Spleen (tissue), 11 donors: ENCODE results near the gene DOK5. TPM values are rescaled to one million over a fixed set of nuclear protein-coding genes. Genes with fewer than 3 reads are reported as not detected.

Experiments used
- DNase-seq: peaks from one replicate; pipeline ENCODE4 v3.0.0-alpha.2; 2020
- H3K27ac ChIP-seq, 8 donors: fragments of 200-600 bp; sonication (generic) in 7 of 8; 1 replicate in 4 of 8; 2 replicates in 4 of 8; pipeline versions ENCODE4 v1.5.0 to v1.8.0; 2016 to 2021; ENCODE audit warnings: inconsistent platforms in 4 of 8, mild to moderate bottlenecking in 4 of 8, moderate library complexity in 1 of 8
- H3K27me3 ChIP-seq, 7 donors: fragments of 200-600 bp; sonication (generic) in 6 of 7; replicated peaks in 1 of 7; 1 replicate in 4 of 7; 2 replicates in 3 of 7; pipeline versions ENCODE4 v1.5.0 to v1.8.0; 2016 to 2021; ENCODE audit warnings: inconsistent platforms in 3 of 7, mild to moderate bottlenecking in 1 of 7
- H3K36me3 ChIP-seq, 6 donors: fragments of 200-600 bp; sonication (generic) in 5 of 6; 1 replicate in 4 of 6; 2 replicates in 2 of 6; pipeline versions ENCODE4 v1.5.0 to v1.8.0; 2016 to 2021; ENCODE audit warnings: inconsistent platforms in 2 of 6
- H3K4me1 ChIP-seq, 6 donors: fragments of 200-600 bp; sonication (generic) in 5 of 6; 1 replicate in 3 of 6; 2 replicates in 3 of 6; pipeline versions ENCODE4 v1.5.0 to v1.8.0; 2016 to 2021; ENCODE audit warnings: inconsistent platforms in 3 of 6
- H3K4me3 ChIP-seq, 8 donors: fragments of 200-600 bp; sonication (generic) in 7 of 8; 1 replicate in 4 of 8; 2 replicates in 4 of 8; pipeline versions ENCODE4 v1.5.0 to v1.8.0; 2016 to 2021; ENCODE audit warnings: inconsistent platforms in 4 of 8, mild to moderate bottlenecking in 4 of 8, moderate library complexity in 2 of 8
- H3K9me3 ChIP-seq, 8 donors: fragments of 200-600 bp; sonication (generic) in 7 of 8; 1 replicate in 4 of 8; 2 replicates in 4 of 8; pipeline versions ENCODE4 v1.5.0 to v1.8.0; 2016 to 2021; ENCODE audit warnings: inconsistent platforms in 4 of 8
- POLR2A ChIP-seq, 3 donors: fragments of 450-650 bp; IDR thresholded peaks; one replicate each; pipeline ENCODE4 v1.5.1; 2017; ENCODE audit warnings: antibody characterized with exemption in 3 of 3, mild to moderate bottlenecking in 1 of 3
- POLR2AphosphoS5 ChIP-seq, 3 donors: sonication (generic); formaldehyde crosslinking; IDR thresholded peaks; one replicate each; pipeline ENCODE4 v1.5.1; 2017; ENCODE audit warnings: antibody characterized with exemption in 3 of 3
- WGBS, 5 donors: extraction: QIAGEN DNeasy Blood & Tissue Kit in 3 of 5; methylation state at CpG; one replicate each; pipeline versions ENCODE4 v1.1.5 to v1.1.7; 2013 to 2018; 5-methylcytosine and 5-hydroxymethylcytosine counted together
- intact Hi-C: fragments of 100-400 bp; cut with DNase I; formaldehyde crosslinking; loops from one replicate; pipeline ENCODE4 v1.15.0; 2023; ENCODE audit warnings: low total_unique reads
- polyA plus RNA-seq, 3 donors: library from polyadenylated mRNA; stranded (reverse); fragments of 200-250 nt; gene quantifications; one replicate each; pipeline ENCODE4 v1.2.1, GENCODE V29; 2013
- total RNA-seq, 7 donors: library from RNA; depleted of rRNA in 3 of 7; stranded (reverse); fragments of >200 nt in 3 of 7; fragmentation: NEBNext Ultra II Directional in 4 of 7; extraction: Animal tissue kit (Norgen Biotek cat#: 25700) in 4 of 7; gene quantifications; one replicate each; pipeline versions ENCODE4 v1.1.0 to v1.2.1, GENCODE V29; 2016 to 2021
- TF ChIP-seq, protein P1 (sequence below), 11 experiments: fragments of 200-600 bp in 7 of 11; fragments of 450-650 bp in 4 of 11; sonication (generic) in 4 of 11; IDR thresholded peaks in 8 of 11; conservative IDR thresholded peaks in 3 of 11; 1 replicate in 7 of 11; 2 replicates in 4 of 11; pipeline versions ENCODE4 v1.4.0 to v1.8.0; 2016 to 2021; ENCODE audit warnings: antibody characterized with exemption in 11 of 11, inconsistent platforms in 4 of 11, mild to moderate bottlenecking in 1 of 11
- donor health status: healthy with polysubstance abuse.
- donor health status: DM: no; HTN: no; CAD: no; lungs with moderate emphysema.
- donor health status: DM: no; HTN: no; CAD: no.
- donor health status: Bipolar disorder and iron deficiency.
- donor health status: healthy.
- donor health status: DM: no; HTN: no; CAD: no.
- donor health status: DM: yes; HTN: yes; CAD: no.

DOK5 gene
- total and polyA plus RNA-seq, 10 donors, result 0.17 to 0.73 (median 0.53) TPM; not detected in 3

DNA sequence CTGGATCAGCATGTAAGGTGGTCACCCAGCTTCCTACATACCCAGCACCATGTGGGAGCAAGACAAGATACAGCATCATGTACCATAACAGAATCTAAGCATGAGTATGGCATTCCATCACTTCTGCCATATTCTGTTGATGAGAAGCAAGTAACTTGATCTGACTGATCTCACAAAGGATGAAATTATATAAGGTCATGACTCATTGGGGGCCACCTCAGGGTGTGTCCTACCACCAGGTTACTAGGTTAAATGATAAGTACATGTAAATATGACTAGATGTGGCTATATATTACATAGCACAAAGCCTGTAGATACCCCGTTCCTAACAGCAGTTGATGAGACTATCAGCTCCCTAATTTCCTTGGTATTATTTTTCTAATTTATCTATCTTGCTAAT lies 213.1 kb downstream of the DOK5 start:
- no peaks in the 10 kb centered on the region for H3K4me1 ChIP-seq
- intact Hi-C loops, result no loop called here
- H3K27ac ChIP-seq, result no peak overlapping the region
- H3K27me3 ChIP-seq, result peaks cover 0 to 15% (median 0%) of the 10 kb centered on the region in 7 donors
- TF ChIP-seq POLR2AphosphoS5 (IDR thresholded peaks at IDR 0.05) (no peak), POLR2A (IDR thresholded peaks at IDR 0.05) (no peak)
- H3K36me3 ChIP-seq, result no peaks in the 10 kb centered on the region
- H3K4me3 ChIP-seq, result no peak overlapping the region
- 68 to 90% (median 80%) methylated on average over 1 of the region's 1 CpG for WGBS, 5 donors
- DNase-seq, result no peak
- H3K9me3 ChIP-seq, result no peaks in the 10 kb centered on the region

DNA sequence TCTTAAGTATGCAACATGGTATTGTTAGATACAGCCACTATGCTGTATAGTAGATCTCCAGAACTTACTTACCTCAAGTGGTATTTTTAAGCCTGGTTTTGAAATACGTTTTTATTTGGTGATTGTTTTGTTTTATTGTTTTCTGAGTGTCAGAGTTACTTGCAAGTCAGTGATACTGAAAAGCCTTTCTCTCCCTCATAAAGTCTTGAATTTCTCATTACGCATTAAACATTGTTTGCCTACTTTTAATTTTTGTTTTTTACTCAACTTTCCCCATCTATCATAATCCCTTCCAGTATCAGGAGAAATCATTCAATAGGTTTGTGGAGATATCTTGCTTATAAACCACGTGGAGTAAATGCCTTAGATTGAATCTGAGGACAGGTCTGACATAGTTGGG lies 214.9 kb downstream of the DOK5 start:
- no peaks in the 10 kb centered on the region for H3K4me1 ChIP-seq
- no peak overlapping the region for H3K4me3 ChIP-seq
- intact Hi-C loops, result no loop called here
- H3K27me3 ChIP-seq, result peaks cover 0 to 6% (median 0%) of the 10 kb centered on the region in 7 donors
- no peaks in the 10 kb centered on the region for H3K36me3 ChIP-seq
- no peak overlapping the region for H3K27ac ChIP-seq
- TF ChIP-seq POLR2AphosphoS5 (IDR thresholded peaks at IDR 0.05), result no peak
- TF ChIP-seq POLR2A (IDR thresholded peaks at IDR 0.05), result no peak
- TF ChIP-seq, protein P1, sequence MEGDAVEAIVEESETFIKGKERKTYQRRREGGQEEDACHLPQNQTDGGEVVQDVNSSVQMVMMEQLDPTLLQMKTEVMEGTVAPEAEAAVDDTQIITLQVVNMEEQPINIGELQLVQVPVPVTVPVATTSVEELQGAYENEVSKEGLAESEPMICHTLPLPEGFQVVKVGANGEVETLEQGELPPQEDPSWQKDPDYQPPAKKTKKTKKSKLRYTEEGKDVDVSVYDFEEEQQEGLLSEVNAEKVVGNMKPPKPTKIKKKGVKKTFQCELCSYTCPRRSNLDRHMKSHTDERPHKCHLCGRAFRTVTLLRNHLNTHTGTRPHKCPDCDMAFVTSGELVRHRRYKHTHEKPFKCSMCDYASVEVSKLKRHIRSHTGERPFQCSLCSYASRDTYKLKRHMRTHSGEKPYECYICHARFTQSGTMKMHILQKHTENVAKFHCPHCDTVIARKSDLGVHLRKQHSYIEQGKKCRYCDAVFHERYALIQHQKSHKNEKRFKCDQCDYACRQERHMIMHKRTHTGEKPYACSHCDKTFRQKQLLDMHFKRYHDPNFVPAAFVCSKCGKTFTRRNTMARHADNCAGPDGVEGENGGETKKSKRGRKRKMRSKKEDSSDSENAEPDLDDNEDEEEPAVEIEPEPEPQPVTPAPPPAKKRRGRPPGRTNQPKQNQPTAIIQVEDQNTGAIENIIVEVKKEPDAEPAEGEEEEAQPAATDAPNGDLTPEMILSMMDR (IDR thresholded peaks at IDR 0.05 in 8 of 11, conservative IDR thresholded peaks at IDR 0.05 in 3 of 11), result no peak
- no peaks in the 10 kb centered on the region for H3K9me3 ChIP-seq
- WGBS, 5 donors, result 61 to 74% (median 67%) methylated on average over 3 of the region's 3 CpGs
- no peak for DNase-seq

DNA sequence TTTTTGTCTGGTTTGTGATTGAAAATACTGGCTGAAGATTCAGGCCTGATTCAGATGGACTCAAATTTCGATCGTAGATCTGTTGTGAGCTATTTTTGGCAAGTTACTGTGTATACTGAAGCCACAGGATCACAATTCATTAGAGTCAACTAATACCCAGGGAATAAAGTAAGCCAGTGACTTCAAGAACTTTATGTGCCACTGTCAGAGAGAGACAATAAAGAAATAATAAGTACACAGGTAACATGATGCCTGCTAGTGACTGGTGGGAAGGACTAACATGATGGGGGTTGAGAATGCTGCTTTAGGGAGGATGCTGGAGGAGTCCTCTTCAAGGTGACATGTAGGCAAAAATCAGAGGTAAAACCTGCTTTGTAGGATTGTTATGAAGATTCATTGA lies 215.9 kb downstream of the DOK5 start:
- Histone ChIP-seq H3K9me3 (no peaks in the 10 kb centered on the region), H3K27me3 (no peaks in the 10 kb centered on the region), H3K27ac (no peak overlapping the region), H3K36me3 (no peaks in the 10 kb centered on the region), H3K4me3 (no peak overlapping the region), H3K4me1 (no peaks in the 10 kb centered on the region)
- intact Hi-C loops, result no loop called here
- 59 to 83% (median 77%) methylated on average over 2 of the region's 2 CpGs for WGBS, 5 donors
- TF ChIP-seq POLR2AphosphoS5 (IDR thresholded peaks at IDR 0.05) (no peak), POLR2A (IDR thresholded peaks at IDR 0.05) (no peak)
- TF ChIP-seq, protein P1 (IDR thresholded peaks at IDR 0.05 in 8 of 11, conservative IDR thresholded peaks at IDR 0.05 in 3 of 11), result no peak
- DNase-seq, result no peak

DNA sequence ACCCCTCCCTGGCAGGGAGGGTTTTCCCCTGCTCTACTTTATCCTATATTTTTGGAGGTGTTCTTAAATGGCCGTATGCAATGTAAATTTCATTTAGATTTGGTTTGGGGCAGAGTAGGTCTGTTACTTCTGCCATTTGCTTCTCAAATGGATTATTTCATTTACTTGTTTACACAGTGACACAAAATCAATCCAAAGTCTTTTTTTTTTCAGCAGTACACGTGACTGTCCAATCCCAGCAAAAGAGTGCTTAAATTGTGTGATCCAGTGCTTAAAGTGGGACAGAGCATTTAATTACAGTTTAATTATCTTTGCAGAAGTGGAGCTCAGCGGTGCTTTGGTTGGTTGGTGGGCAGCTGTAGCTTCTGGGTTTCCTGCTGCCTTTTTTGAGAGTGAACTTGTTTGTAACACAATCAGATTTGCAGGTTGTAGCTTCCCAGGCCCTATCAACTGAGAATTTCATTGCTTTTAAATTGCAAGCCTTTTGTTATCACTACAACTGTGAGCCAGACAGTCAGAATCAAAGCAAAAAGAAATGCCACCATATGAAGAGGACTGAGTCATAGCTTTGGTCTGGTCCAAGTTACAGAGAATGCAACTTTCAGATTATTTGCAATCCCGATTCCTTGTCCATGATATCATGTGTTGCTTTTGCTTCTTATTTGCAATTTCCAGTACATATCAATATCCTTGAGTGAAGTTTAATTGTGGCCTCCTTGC lies 216.9 kb downstream of the DOK5 start:
- Histone ChIP-seq H3K36me3 (no peaks in the 10 kb centered on the region), H3K9me3 (no peaks in the 10 kb centered on the region), H3K4me1 (no peaks in the 10 kb centered on the region), H3K27me3 (no peaks in the 10 kb centered on the region), H3K27ac (no peak overlapping the region), H3K4me3 (no peak overlapping the region)
- intact Hi-C loops, result no loop called here
- DNase-seq, result no peak
- TF ChIP-seq POLR2AphosphoS5 (IDR thresholded peaks at IDR 0.05), result no peak
- TF ChIP-seq, protein P1 (IDR thresholded peaks at IDR 0.05 in 8 of 11, conservative IDR thresholded peaks at IDR 0.05 in 3 of 11), result no peak
- TF ChIP-seq POLR2A (IDR thresholded peaks at IDR 0.05), result no peak
- WGBS, 5 donors, result 65 to 82% (median 67%) methylated on average over 4 of the region's 4 CpGs
